Thyroid gland (tissue), 4 donors: ENCODE results near the gene LEPR.
A peak's percentile ranks its signal among the peaks of the same experiment; 100 is the strongest.

Experiments used
- POLR2A ChIP-seq, 2 donors: fragments of 450-650 bp; IDR thresholded peaks; one replicate each; pipeline ENCODE4 v1.6.1; 2017; ENCODE audit warnings: antibody characterized with exemption in 2 of 2, mild to moderate bottlenecking in 2 of 2, moderate library complexity in 1 of 2
- TF ChIP-seq, protein P1 (sequence below), 6 experiments: fragments of 200-600 bp in 3 of 6; fragments of 450-650 bp in 3 of 6; sonication (generic) in 3 of 6; IDR thresholded peaks; one replicate each; pipeline ENCODE4 v1.5.1; 2016 to 2019; ENCODE audit warnings: antibody characterized with exemption in 6 of 6, mild to moderate bottlenecking in 2 of 6, inconsistent platforms in 1 of 6, moderate library complexity in 1 of 6

DNA sequence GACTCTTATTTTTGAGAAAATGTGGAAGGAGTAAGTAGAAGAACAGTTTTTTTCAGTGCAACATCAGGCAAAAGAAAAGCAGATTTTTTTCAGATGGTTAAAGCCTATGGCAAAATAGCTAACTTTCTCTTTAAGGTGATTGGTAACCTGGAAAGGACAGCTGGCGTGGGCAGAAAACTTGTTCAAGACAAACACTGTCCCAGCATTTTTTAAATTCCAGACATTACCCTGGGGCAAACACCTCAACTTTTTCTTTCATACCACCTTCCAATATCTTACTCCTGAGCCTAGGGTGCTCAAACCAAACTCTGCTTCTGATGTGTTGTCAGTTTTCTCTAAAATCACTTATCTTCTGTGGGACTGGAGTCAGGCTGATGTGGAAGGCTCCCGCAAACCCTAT lies 2.7 kb upstream of the LEPR start:
- peak in 1 of 2 donors; percentile 40 for TF ChIP-seq POLR2A (IDR thresholded peaks at IDR 0.05)
- TF ChIP-seq, protein P1, sequence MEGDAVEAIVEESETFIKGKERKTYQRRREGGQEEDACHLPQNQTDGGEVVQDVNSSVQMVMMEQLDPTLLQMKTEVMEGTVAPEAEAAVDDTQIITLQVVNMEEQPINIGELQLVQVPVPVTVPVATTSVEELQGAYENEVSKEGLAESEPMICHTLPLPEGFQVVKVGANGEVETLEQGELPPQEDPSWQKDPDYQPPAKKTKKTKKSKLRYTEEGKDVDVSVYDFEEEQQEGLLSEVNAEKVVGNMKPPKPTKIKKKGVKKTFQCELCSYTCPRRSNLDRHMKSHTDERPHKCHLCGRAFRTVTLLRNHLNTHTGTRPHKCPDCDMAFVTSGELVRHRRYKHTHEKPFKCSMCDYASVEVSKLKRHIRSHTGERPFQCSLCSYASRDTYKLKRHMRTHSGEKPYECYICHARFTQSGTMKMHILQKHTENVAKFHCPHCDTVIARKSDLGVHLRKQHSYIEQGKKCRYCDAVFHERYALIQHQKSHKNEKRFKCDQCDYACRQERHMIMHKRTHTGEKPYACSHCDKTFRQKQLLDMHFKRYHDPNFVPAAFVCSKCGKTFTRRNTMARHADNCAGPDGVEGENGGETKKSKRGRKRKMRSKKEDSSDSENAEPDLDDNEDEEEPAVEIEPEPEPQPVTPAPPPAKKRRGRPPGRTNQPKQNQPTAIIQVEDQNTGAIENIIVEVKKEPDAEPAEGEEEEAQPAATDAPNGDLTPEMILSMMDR (IDR thresholded peaks at IDR 0.05): no peak
